SU-DHL-6 (cell line): ENCODE results near the gene USO1.

Source experiments
- H2AFZ ChIP-seq: fragments of 200-600 bp; sonication (generic); 2 replicates; pipeline ENCODE4 v1.6.1; 2014; ENCODE audit warnings: low read depth, mild to moderate bottlenecking, moderate library complexity, mixed read lengths, antibody characterized with exemption, low read length; ENCODE audit not compliant: severe bottlenecking
- H3F3A ChIP-seq: fragments of 200-600 bp; shearing (Covaris generic); 2 replicates; pipeline ENCODE4 v1.6.0; 2016; ENCODE audit warnings: antibody characterized with exemption, mild to moderate bottlenecking; ENCODE audit not compliant: insufficient read depth
- H3K27ac ChIP-seq: fragments of 200-600 bp; sonication (generic); 2 replicates; pipeline ENCODE4 v1.5.1; 2016; ENCODE audit warnings: low read depth, mild to moderate bottlenecking, low read length, moderate library complexity, mixed read lengths
- H3K27me3 ChIP-seq: fragments of 200-600 bp; sonication (generic), shearing (Covaris generic); 2 replicates; pipeline ENCODE4 v1.6.0; 2014; ENCODE audit warnings: mild to moderate bottlenecking, low read length
- H3K36me3 ChIP-seq: fragments of 200-600 bp; sonication (generic); 2 replicates; pipeline ENCODE4 v1.6.1; 2014; ENCODE audit warnings: mild to moderate bottlenecking, low read length, mixed read lengths
- H3K4me2 ChIP-seq: fragments of 300-600, 200-600 bp; shearing (Covaris generic), sonication (generic); 2 replicates; pipeline ENCODE4 v1.6.0; 2014; ENCODE audit warnings: low read length, low read depth, mild to moderate bottlenecking; ENCODE audit not compliant: poor library complexity, severe bottlenecking
- H3K4me3 ChIP-seq: fragments of 200-600 bp; sonication (generic); 2 replicates; pipeline ENCODE4 v1.5.1; 2014; ENCODE audit warnings: antibody characterized with exemption, low read length, mild to moderate bottlenecking, mixed read lengths; ENCODE audit not compliant: insufficient read depth, poor library complexity, severe bottlenecking
- H3K79me2 ChIP-seq: fragments of 200-600 bp; sonication (generic); 2 replicates; pipeline ENCODE4 v1.6.1; 2014; ENCODE audit warnings: mild to moderate bottlenecking, low read length, moderate library complexity; ENCODE audit not compliant: insufficient read depth
- H3K9ac ChIP-seq: fragments of 200-600 bp; sonication (generic); 2 replicates; pipeline ENCODE4 v1.7.0; 2014; ENCODE audit warnings: mild to moderate bottlenecking, low read length
- H3K9me2 ChIP-seq: fragments of 200-600 bp; sonication (generic); replicated peaks from 2 replicates; pipeline ENCODE4 v1.6.1; 2014; ENCODE audit warnings: low read length; ENCODE audit not compliant: insufficient read depth
- H3K9me3 ChIP-seq: fragments of 200-600 bp; sonication (generic); 2 replicates; pipeline ENCODE4 v1.6.1; 2014; ENCODE audit warnings: low read length, mixed read lengths; ENCODE audit not compliant: insufficient read depth
- H4K20me1 ChIP-seq: fragments of 200-600 bp; sonication (generic); 2 replicates; pipeline ENCODE4 v1.6.1; 2014; ENCODE audit warnings: low read depth, mild to moderate bottlenecking, antibody characterized with exemption, low read length, moderate library complexity, mixed read lengths
- EZH2phosphoT487 ChIP-seq: fragments of 200-600 bp; sonication (generic), shearing (Covaris generic); conservative IDR thresholded peaks from 2 replicates; pipeline ENCODE4 v1.6.1; 2018; ENCODE audit warnings: mild to moderate bottlenecking, antibody characterized with exemption, low read length, moderate library complexity, mixed read lengths
- TF ChIP-seq, protein P1 (sequence below): fragments of 200-600 bp; sonication (generic); IDR thresholded peaks from one replicate; pipeline ENCODE4 v1.5.1; 2017; ENCODE audit warnings: antibody characterized with exemption, mild to moderate bottlenecking, low read length, moderate library complexity; ENCODE audit not compliant: insufficient read depth, poor library complexity, severe bottlenecking

USO1 gene

DNA sequence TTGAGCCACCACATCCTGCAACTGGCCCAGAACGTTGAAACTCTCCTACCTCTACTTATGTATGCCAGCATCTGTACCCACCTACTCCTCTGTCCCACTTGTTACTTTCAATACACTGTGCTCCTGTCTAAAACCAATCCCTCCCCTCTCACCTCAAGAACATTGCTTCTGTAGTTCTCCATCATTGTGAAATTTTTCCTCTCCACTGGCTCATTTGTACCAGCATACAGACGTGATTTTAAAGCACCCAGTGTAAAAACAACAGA, 25.5 kb upstream of the USO1 start:
- Histone ChIP-seq H3K27me3 (no peaks in the 10 kb centered on the region), H4K20me1 (no peaks in the 10 kb centered on the region), H3K27ac (no peak overlapping the region), H3K36me3 (no peaks in the 10 kb centered on the region), H3K9ac (no peak overlapping the region), H3K79me2 (no peaks in the 10 kb centered on the region), H3F3A (no peaks in the 10 kb centered on the region), H3K9me3 (no peaks in the 10 kb centered on the region), H3K9me2 (no peaks in the 10 kb centered on the region), H3K4me3 (no peak overlapping the region), H3K4me2 (no peak overlapping the region), H2AFZ (no peak overlapping the region)
- TF ChIP-seq, protein P1, sequence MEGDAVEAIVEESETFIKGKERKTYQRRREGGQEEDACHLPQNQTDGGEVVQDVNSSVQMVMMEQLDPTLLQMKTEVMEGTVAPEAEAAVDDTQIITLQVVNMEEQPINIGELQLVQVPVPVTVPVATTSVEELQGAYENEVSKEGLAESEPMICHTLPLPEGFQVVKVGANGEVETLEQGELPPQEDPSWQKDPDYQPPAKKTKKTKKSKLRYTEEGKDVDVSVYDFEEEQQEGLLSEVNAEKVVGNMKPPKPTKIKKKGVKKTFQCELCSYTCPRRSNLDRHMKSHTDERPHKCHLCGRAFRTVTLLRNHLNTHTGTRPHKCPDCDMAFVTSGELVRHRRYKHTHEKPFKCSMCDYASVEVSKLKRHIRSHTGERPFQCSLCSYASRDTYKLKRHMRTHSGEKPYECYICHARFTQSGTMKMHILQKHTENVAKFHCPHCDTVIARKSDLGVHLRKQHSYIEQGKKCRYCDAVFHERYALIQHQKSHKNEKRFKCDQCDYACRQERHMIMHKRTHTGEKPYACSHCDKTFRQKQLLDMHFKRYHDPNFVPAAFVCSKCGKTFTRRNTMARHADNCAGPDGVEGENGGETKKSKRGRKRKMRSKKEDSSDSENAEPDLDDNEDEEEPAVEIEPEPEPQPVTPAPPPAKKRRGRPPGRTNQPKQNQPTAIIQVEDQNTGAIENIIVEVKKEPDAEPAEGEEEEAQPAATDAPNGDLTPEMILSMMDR, result no peak
- TF ChIP-seq EZH2phosphoT487, result no peak

DNA sequence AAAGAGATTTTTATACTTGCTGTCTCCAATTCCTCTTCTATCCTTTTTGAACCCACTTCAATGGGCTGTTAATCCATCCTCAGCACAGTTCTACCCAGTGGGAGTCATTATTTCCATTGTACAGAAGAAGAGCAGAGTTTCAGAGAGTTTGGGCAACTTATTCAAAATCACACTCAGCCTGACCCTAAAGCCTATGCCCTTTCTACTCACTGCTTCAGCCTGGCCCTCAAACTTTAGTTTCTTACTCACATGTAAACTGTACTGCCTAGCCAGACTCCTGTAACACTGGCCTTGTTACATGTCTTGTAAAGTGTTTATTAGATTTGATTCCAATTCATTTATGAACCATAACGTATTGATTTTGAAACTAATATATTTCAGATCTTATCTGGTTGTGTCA, 25.1 kb upstream of the USO1 start:
- Histone ChIP-seq H3K79me2 (no peaks in the 10 kb centered on the region), H2AFZ (no peak overlapping the region), H3K4me3 (no peak overlapping the region), H3K4me2 (no peak overlapping the region), H3K36me3 (no peaks in the 10 kb centered on the region), H4K20me1 (no peaks in the 10 kb centered on the region), H3K9me3 (no peaks in the 10 kb centered on the region), H3K27me3 (no peaks in the 10 kb centered on the region), H3K27ac (no peak overlapping the region), H3K9me2 (no peaks in the 10 kb centered on the region), H3F3A (no peaks in the 10 kb centered on the region), H3K9ac (no peak overlapping the region)
- no peak for TF ChIP-seq EZH2phosphoT487
- TF ChIP-seq, protein P1, result no peak

DNA sequence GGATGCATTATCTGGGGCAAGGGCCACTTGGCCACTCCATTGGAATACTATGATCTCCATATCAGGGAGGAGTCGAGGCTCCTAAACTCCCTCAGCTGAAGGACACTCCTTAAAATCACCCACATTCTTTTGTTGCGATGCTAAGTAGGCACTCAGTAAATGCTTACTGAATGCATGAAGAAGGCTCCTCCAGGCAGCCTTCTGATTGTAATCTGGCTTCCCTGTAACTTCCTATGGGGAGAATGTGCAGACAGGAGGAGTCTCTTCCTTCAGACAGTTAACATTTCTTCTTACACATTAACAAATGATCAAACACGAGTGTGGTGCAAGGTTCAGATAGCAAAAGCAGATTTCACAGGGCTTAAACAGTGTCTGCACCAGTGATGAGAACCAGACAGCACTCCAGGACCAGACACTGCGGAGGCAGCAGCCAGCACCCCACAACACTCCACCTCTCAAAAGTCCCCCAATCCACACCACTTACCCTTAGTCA, 21.4 kb upstream of the USO1 start:
- TF ChIP-seq, protein P1, result no peak
- TF ChIP-seq EZH2phosphoT487, result no peak
- Histone ChIP-seq H3K27ac (no peak overlapping the region), H3K9me2 (no peaks in the 10 kb centered on the region), H2AFZ (no peak overlapping the region), H3K4me3 (no peak overlapping the region), H3F3A (no peaks in the 10 kb centered on the region), H4K20me1 (no peaks in the 10 kb centered on the region), H3K36me3 (no peaks in the 10 kb centered on the region), H3K79me2 (no peaks in the 10 kb centered on the region), H3K4me2 (no peak overlapping the region), H3K27me3 (no peaks in the 10 kb centered on the region), H3K9ac (no peak overlapping the region), H3K9me3 (no peaks in the 10 kb centered on the region)
